SH-SY5Y (cell line): ENCODE data around the gene THADA.

Experiments
- GATA2 ChIP-seq: IDR thresholded peaks from 2 replicates; pipeline ENCODE4 v1.6.1; 2011; ENCODE audit warnings: mild to moderate bottlenecking, low read depth, low read length
- GATA3 ChIP-seq: IDR thresholded peaks from 2 replicates; pipeline ENCODE4 v1.6.1; 2011; ENCODE audit warnings: low read depth, mild to moderate bottlenecking, low read length, moderate library complexity

GRCh38 chr2:43518181-43518580, 77.7 kb downstream of the THADA start:
- TF ChIP-seq GATA3: no peak
- no peak for TF ChIP-seq GATA2
